Liver (tissue), 3 donors: ENCODE data around the gene ALG12.

ENCODE experiments used
- JUND ChIP-seq, 2 donors: IDR thresholded peaks; 2 replicates each; pipeline ENCODE4 v1.6.1; 2016; ENCODE audit warnings: antibody characterized with exemption in 2 of 2
- RAD21 ChIP-seq, 2 donors: IDR thresholded peaks; 2 replicates each; pipeline ENCODE4 v1.6.1; 2016; ENCODE audit warnings: antibody characterized with exemption in 2 of 2, mild to moderate bottlenecking in 2 of 2
- TF ChIP-seq, protein P1 (sequence below): fragments of 150-350 bp; IDR thresholded peaks from 2 replicates; pipeline ENCODE4 v1.5.1; 2017; ENCODE audit warnings: improper control_type of control experiment, low read depth, low read length; ENCODE audit not compliant: missing input control
- TF ChIP-seq, protein P2 (sequence below): IDR thresholded peaks from 2 replicates; pipeline ENCODE4 v1.6.1; 2016; ENCODE audit warnings: antibody characterized with exemption, mild to moderate bottlenecking
- donor health status: healthy.
- donor health status: healthy.

DNA sequence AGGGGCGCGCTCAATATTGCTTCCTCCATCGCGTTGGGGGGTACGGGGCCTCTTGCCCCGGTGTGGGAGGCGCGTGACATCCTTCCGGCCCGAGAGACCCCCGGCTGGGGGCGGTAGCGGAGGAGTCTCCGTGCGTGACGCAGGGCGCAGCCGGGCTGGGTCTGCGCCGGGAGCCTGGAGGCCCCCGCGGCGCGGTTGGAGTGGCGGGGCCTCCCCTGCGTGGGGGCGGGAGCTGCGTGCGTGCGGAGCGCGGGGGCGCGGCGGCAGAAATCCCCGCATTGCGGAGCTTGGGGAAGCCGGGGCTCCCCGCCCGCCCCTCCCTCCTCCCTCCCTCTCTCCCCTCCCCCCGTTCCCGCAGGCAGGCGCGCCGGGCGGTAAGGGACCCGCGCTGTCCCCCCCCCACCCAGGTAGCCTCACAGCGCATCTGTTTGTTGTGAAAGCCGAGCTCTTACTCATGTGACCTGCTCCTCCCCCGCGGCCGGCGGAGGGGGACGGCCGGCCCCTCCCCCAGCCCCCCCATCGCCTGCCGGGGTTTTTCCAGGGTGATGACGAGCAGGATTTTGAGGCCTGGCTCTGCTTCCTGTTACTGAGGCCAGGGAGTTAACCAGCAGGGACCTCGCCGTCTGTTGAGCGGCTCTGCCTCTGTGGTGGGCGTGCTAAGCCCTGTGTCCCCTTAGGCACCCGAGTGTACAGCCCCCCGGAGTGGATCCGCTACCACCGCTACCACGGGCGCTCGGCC, 43.9 kb upstream of the ALG12 start:
- TF ChIP-seq, protein P1, sequence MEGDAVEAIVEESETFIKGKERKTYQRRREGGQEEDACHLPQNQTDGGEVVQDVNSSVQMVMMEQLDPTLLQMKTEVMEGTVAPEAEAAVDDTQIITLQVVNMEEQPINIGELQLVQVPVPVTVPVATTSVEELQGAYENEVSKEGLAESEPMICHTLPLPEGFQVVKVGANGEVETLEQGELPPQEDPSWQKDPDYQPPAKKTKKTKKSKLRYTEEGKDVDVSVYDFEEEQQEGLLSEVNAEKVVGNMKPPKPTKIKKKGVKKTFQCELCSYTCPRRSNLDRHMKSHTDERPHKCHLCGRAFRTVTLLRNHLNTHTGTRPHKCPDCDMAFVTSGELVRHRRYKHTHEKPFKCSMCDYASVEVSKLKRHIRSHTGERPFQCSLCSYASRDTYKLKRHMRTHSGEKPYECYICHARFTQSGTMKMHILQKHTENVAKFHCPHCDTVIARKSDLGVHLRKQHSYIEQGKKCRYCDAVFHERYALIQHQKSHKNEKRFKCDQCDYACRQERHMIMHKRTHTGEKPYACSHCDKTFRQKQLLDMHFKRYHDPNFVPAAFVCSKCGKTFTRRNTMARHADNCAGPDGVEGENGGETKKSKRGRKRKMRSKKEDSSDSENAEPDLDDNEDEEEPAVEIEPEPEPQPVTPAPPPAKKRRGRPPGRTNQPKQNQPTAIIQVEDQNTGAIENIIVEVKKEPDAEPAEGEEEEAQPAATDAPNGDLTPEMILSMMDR = no peak
- TF ChIP-seq RAD21 (IDR thresholded peaks at IDR 0.05) (peak; percentile 30 to 37), JUND (IDR thresholded peaks at IDR 0.05) (peak in 1 of 2 donors; percentile 10)
- TF ChIP-seq, protein P2, sequence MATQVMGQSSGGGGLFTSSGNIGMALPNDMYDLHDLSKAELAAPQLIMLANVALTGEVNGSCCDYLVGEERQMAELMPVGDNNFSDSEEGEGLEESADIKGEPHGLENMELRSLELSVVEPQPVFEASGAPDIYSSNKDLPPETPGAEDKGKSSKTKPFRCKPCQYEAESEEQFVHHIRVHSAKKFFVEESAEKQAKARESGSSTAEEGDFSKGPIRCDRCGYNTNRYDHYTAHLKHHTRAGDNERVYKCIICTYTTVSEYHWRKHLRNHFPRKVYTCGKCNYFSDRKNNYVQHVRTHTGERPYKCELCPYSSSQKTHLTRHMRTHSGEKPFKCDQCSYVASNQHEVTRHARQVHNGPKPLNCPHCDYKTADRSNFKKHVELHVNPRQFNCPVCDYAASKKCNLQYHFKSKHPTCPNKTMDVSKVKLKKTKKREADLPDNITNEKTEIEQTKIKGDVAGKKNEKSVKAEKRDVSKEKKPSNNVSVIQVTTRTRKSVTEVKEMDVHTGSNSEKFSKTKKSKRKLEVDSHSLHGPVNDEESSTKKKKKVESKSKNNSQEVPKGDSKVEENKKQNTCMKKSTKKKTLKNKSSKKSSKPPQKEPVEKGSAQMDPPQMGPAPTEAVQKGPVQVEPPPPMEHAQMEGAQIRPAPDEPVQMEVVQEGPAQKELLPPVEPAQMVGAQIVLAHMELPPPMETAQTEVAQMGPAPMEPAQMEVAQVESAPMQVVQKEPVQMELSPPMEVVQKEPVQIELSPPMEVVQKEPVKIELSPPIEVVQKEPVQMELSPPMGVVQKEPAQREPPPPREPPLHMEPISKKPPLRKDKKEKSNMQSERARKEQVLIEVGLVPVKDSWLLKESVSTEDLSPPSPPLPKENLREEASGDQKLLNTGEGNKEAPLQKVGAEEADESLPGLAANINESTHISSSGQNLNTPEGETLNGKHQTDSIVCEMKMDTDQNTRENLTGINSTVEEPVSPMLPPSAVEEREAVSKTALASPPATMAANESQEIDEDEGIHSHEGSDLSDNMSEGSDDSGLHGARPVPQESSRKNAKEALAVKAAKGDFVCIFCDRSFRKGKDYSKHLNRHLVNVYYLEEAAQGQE = no peak
